ENCODE results near the gene BEST4. TPM values are rescaled to one million over a fixed set of nuclear protein-coding genes. Genes with fewer than 3 reads are reported as not detected.

Gene BEST4
- polyA plus RNA-seq, 1 of the 3 experiments (the other 2 are of a cell fraction) = 0.12 TPM

GRCh38 chr1:44828841-44829440, 41.0 kb upstream of the BEST4 start (continued):
- no peak for TF ChIP-seq MXI1 (IDR thresholded peaks at IDR 0.05; ENCODE audit: low read depth, low read length)
- TF ChIP-seq FOXJ3 (CRISPR knock-in tag; IDR thresholded peaks at IDR 0.05) = no peak

DNA sequence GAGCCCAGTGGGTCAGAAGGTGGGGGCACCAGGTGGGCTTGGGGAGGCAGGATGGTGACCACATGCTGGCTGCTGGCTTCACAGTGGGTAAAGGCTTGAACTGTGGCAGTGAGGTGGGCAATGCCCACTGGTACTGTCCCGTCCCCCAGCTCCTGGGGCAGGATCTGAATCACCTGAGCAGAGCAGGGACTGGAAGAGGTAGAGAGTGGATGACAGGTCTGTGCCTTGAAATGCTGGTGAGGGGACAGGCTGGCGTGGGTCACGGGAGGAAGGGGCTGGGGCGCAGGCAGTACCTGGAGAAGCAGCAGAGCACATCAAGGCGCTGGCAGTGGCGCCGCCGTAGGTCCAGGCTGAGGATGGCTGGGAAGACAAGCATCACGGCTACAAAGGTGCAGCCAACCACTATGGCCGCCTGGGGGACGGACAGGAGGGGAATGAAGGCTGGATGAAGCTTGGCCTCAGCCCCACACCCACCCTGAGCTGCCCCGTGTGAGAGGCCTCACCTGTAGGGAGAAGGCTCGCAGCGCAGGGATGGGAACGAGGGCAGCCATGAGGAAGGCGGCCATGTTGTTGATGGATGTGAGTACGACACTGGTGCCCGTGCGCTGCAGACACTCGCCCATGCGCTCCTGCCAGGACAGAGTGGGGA, 40.2 kb upstream of the BEST4 start:
- DNase-seq = no peak
- Histone ChIP-seq H3K9me3 (no peaks in the 10 kb centered on the region), H3K9ac (no peak overlapping the region), H3K27me3 (ENCODE audit: insufficient read depth) (no peaks in the 10 kb centered on the region), H3K4me3 (ENCODE audit: low read depth in 2 of 2, low read length in 1 of 2) (no peak overlapping the region), H2AFZ (ENCODE audit: low read depth) (no peak overlapping the region), H3K36me3 (replicated peaks in 1 of 2; ENCODE audit: control insufficient read depth in 1 of 2, insufficient read depth in 2 of 2, low read length in 1 of 2) (no peaks in the 10 kb centered on the region), H3K4me2 (no peak overlapping the region), H4K20me1 (ENCODE audit: insufficient read depth) (no peaks in the 10 kb centered on the region), H3F3A (replicated peaks; ENCODE audit: insufficient read depth) (no peaks in the 10 kb centered on the region), H3K9me2 (no peaks in the 10 kb centered on the region), H3K79me2 (ENCODE audit: insufficient read depth) (no peaks in the 10 kb centered on the region), H3K4me1 (ENCODE audit: control insufficient read depth in 1 of 2, insufficient read depth in 2 of 2, low read depth in 1 of 2, low read length in 1 of 2) (no peaks in the 10 kb centered on the region; a peak in 1 of 4 replicates), H3K27ac (ENCODE audit: low read depth in 2 of 2, low read length in 1 of 2) (no peak overlapping the region)
- WGBS (ENCODE audit: low lambda C conversion rate) = 94% methylated on average over 8 of the region's 21 CpGs
- CTCF ChIA-PET = interaction anchor here (1.6 to 2.0 kb wide), 2 partner anchors 12 to 187 kb away, joined by 3 to 5 read pairs; no protein-coding TSS in a partner anchor
- POLR2A ChIA-PET = interaction anchor here (0.9 to 1.4 kb wide), 2 partner anchors 15 to 53 kb away, joined by 3 to 4 read pairs; partner anchors contain the start of genes PTCH2 and RPS8
- TF ChIP-seq NRF1 (IDR thresholded peaks at IDR 0.05; ENCODE audit: low read depth, low read length) = no peak
- no peak for TF ChIP-seq YY1 (IDR thresholded peaks at IDR 0.05; ENCODE audit: low read depth)
- TF ChIP-seq RCOR1 (IDR thresholded peaks at IDR 0.05; ENCODE audit: low read length) = no peak
- no peak for TF ChIP-seq MXI1 (IDR thresholded peaks at IDR 0.05; ENCODE audit: low read depth, low read length)
- TF ChIP-seq, protein P1, sequence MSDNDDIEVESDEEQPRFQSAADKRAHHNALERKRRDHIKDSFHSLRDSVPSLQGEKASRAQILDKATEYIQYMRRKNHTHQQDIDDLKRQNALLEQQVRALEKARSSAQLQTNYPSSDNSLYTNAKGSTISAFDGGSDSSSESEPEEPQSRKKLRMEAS (IDR thresholded peaks at IDR 0.05; ENCODE audit: low read depth) = no peak

DNA sequence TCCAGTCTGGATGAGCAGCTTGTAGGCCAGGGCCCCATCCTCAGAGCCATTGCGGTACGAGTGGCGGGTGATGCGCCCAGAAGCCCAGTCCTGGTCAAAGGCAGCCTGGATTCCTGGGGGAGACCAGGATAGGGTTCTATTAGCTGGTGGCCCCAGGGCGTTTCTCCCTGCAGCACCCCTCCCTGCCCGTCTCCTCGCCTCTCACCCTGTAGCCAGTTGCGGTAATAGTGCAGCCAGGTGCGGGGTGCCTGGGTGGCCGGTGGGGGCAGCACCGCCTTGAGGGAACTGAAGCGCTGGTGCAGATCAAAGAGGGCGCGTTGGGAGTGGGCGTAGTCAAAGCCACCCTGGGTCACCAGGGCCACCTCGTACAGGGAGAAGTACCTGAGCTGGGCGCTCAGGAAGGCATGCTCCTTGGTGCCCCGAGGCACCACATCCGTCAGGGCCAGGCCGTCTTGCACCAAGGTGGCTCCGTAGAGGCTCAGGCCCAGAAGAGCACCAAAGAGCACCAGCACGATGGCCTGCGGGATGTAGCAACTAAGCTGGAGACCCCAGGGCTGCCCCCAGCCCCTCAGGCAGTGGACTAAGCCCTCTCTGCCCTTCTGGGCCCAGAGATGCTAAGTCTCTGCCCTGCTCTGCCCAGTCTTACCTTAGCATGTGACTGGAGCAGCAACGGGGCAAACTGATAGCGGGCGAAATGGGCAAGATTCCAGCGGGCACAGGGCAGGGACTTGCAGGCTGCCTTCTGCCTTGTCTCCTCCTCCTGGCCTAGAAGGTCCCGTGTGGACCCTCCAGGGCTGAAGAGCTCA, 39.4 kb upstream of the BEST4 start:
- no peak overlapping the region for H2AFZ ChIP-seq (ENCODE audit: low read depth)
- no peak overlapping the region for H3K4me3 ChIP-seq (ENCODE audit: low read depth in 2 of 2, low read length in 1 of 2)
- CTCF ChIA-PET = interaction anchor here (0.9 to 2.0 kb wide), 2 partner anchors 8 to 187 kb away, joined by 3 to 5 read pairs; no protein-coding TSS in a partner anchor
- H3K27me3 ChIP-seq (ENCODE audit: insufficient read depth) = no peaks in the 10 kb centered on the region
- no peaks in the 10 kb centered on the region for H3K9me3 ChIP-seq
- H3K4me1 ChIP-seq (ENCODE audit: control insufficient read depth in 1 of 2, insufficient read depth in 2 of 2, low read depth in 1 of 2, low read length in 1 of 2) = no peaks in the 10 kb centered on the region
- no peaks in the 10 kb centered on the region for H3K79me2 ChIP-seq (ENCODE audit: insufficient read depth)
- H3K9me2 ChIP-seq = no peaks in the 10 kb centered on the region
- peak; percentile 33 for DNase-seq
- H3F3A ChIP-seq (replicated peaks; ENCODE audit: insufficient read depth) = no peaks in the 10 kb centered on the region
- 91% methylated on average over 20 of the region's 28 CpGs for WGBS (ENCODE audit: low lambda C conversion rate)
- TF ChIP-seq, protein P2, sequence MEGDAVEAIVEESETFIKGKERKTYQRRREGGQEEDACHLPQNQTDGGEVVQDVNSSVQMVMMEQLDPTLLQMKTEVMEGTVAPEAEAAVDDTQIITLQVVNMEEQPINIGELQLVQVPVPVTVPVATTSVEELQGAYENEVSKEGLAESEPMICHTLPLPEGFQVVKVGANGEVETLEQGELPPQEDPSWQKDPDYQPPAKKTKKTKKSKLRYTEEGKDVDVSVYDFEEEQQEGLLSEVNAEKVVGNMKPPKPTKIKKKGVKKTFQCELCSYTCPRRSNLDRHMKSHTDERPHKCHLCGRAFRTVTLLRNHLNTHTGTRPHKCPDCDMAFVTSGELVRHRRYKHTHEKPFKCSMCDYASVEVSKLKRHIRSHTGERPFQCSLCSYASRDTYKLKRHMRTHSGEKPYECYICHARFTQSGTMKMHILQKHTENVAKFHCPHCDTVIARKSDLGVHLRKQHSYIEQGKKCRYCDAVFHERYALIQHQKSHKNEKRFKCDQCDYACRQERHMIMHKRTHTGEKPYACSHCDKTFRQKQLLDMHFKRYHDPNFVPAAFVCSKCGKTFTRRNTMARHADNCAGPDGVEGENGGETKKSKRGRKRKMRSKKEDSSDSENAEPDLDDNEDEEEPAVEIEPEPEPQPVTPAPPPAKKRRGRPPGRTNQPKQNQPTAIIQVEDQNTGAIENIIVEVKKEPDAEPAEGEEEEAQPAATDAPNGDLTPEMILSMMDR (IDR thresholded peaks at IDR 0.05) = no peak
- no peak for TF ChIP-seq RCOR1 (IDR thresholded peaks at IDR 0.05; ENCODE audit: low read length)
- no peak for TF ChIP-seq FOSL2 (IDR thresholded peaks at IDR 0.05; ENCODE audit: borderline replicate concordance, low read depth)
- no peak for TF ChIP-seq EZH2phosphoT487 (IDR thresholded peaks at IDR 0.05; ENCODE audit: borderline replicate concordance, low read depth)
- H4K20me1 ChIP-seq (ENCODE audit: insufficient read depth) = no peaks in the 10 kb centered on the region
- no peak overlapping the region for H3K4me2 ChIP-seq
- no peak overlapping the region for H3K27ac ChIP-seq (ENCODE audit: low read depth in 2 of 2, low read length in 1 of 2)
- POLR2A ChIA-PET = interaction anchor here (1.4 kb wide), 1 partner anchor 52 kb away, joined by 4 read pairs; the partner anchor contains the start of gene RPS8
- H3K9ac ChIP-seq = no peak overlapping the region
- no peaks in the 10 kb centered on the region for H3K36me3 ChIP-seq (replicated peaks in 1 of 2; ENCODE audit: control insufficient read depth in 1 of 2, insufficient read depth in 2 of 2, low read length in 1 of 2)

Measured in SK-N-SH (cell line).